ENCODE measurements around the gene CMTM8.

GRCh38 chr3:32216172-32216783, 22.2 kb upstream of the CMTM8 start:
- TF ChIP-seq FOXA1 (IDR thresholded peaks at IDR 0.05): no peak
- no peak for TF ChIP-seq LEF1 (IDR thresholded peaks at IDR 0.05; ENCODE audit: borderline replicate concordance)
- TF ChIP-seq SUZ12 (IDR thresholded peaks at IDR 0.05): no peak
- TF ChIP-seq SP1 (IDR thresholded peaks at IDR 0.05): no peak
- TF ChIP-seq TARDBP (IDR thresholded peaks at IDR 0.05): no peak
- no peak for TF ChIP-seq ARNT (IDR thresholded peaks at IDR 0.05)
- no peak for TF ChIP-seq L3MBTL2 (conservative IDR thresholded peaks at IDR 0.05)
- no peak for TF ChIP-seq CTBP1 (IDR thresholded peaks at IDR 0.05; ENCODE audit: borderline replicate concordance)
- no peak for TF ChIP-seq ELF4 (IDR thresholded peaks at IDR 0.05)
- TF ChIP-seq ZNF384 (IDR thresholded peaks at IDR 0.05): no peak
- TF ChIP-seq BHLHE40 (IDR thresholded peaks at IDR 0.05; ENCODE audit: borderline replicate concordance): no peak
- TF ChIP-seq PKNOX1 (IDR thresholded peaks at IDR 0.05): no peak
- TF ChIP-seq NFRKB (IDR thresholded peaks at IDR 0.05): no peak
- no peak for TF ChIP-seq HDGF (IDR thresholded peaks at IDR 0.05; ENCODE audit: borderline replicate concordance)
